ENCODE data around the gene NKG7.

Gene NKG7

DNA sequence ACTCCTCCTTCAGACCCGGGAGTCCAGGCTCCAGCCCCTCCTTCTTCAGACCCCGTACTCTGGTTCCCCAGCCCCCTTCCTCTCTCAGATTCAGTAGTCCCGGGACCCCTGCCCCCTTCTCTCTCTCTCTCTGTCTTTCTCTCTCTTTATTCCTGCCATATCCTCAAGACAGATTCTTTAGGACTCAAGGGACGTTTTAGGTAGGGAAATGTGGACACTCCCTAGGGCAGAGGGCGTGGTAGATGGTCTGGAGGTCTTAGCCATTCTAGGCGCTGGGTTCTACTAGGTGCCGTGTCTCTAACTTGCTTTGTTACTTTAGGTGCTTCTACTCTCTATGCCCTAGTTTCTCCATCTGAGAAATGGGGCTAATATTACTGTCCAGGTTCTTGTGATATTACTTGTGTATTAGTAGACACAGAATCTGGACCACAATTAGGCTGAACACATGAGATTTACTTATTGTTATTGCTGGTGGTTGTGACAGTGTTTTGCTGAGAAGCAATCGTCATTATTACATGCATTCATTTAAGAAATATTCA is 18.7 kb upstream of the NKG7 start:
- DNase-seq (ENCODE audit: low read depth), result no peak

DNA sequence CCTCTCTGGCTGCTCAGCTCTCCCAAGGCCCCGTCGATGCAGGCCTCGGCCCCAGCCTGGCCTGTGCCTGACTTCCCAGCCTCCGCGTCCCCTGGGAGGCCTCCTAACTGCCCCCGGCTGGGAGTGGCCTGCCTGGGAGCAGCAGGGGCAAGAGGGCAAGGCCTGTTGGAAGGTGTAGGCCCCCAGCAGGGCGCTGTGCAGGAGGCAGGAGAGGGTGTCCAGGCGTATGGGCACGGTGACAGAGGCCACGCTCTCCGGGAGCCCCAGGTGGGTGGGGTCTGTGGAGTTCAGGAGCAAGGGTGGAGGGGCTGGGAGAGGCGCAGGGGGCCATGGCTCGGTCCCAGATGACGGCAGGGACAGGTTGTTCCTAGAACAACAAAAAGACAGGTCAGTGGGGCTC is 16.7 kb upstream of the NKG7 start:
- no peak for DNase-seq (ENCODE audit: low read depth)

DNA sequence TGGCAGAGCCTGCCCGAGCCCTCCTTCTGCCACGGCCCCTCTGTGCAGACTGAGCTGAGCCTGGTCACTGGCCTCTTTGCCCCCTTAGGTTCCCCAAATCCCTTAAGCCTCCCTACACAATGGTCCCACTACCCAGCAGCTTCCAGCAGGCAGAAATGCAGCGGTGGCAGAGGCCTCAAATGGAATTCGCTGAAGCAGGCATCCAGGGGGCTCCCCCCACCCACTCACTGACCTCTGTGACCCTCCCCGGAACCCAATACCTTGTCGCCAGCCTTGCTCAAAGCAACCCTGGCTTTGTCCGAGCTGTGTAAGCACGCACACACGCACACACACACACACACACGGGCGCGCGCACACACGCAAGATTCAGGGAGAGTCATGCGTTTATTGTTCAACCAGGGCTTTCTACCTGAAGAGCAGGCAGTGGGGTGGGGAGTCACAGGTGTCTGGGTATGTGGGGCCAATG is 15.5 kb upstream of the NKG7 start, which contains the start of gene LIM2:
Gene LIM2, minus strand, starts transcription at position 51 of the 466 bp plus-strand sequence. CDS start 531 bp downstream, outside the sequence.
- DNase-seq (ENCODE audit: low read depth), result no peak

GRCh38 chr19:51386882-51387520 is 14.5 kb upstream of the NKG7 start:
- DNase-seq (ENCODE audit: low read depth), result no peak

GRCh38 chr19:51382004-51382403 is 9.6 kb upstream of the NKG7 start:
- DNase-seq (ENCODE audit: low read depth), result no peak

DNA sequence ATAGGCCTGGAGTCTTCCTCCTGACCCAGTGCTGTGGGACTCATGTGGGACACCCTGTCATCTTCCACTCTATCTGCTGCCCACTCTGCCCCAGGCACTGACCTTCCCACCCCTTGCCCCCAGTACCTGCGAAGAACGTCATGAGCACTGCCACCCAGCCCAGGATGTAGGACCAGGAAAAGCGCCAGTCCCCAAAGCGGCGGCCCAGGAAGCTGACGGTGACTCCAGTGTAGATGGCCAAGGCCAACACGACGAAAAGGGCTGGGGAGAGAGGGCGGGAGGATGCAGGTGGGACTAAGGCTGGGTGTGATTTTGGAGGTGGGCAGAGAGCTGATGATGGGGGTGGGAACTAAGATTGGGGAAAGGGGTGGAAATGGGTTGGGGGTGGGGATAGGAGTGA is 7.9 kb upstream of the NKG7 start:
- DNase-seq (ENCODE audit: low read depth), result no peak

DNA sequence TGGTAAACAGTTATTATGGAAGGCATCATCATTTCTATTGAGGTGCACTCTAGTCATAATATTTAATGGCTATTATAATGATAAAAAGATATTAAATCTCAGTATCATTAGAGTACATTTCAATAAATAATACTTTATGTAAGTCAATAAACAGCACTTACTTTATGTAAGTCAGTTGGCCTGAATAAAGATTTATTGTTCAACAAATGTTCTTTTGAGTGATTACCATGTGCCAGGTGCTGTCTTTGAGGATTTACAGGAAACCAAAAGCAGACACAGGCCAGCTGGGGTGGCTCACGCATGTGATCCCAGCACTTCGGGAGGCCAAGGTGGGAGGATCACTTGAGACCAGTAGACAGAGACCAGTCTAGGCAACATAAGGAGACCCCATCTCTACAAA is 5.0 kb upstream of the NKG7 start:
- no peak for DNase-seq (ENCODE audit: low read depth)

GRCh38 chr19:51375504-51376221 is 3.2 kb upstream of the NKG7 start:
- DNase-seq (ENCODE audit: low read depth), result no peak

DNA sequence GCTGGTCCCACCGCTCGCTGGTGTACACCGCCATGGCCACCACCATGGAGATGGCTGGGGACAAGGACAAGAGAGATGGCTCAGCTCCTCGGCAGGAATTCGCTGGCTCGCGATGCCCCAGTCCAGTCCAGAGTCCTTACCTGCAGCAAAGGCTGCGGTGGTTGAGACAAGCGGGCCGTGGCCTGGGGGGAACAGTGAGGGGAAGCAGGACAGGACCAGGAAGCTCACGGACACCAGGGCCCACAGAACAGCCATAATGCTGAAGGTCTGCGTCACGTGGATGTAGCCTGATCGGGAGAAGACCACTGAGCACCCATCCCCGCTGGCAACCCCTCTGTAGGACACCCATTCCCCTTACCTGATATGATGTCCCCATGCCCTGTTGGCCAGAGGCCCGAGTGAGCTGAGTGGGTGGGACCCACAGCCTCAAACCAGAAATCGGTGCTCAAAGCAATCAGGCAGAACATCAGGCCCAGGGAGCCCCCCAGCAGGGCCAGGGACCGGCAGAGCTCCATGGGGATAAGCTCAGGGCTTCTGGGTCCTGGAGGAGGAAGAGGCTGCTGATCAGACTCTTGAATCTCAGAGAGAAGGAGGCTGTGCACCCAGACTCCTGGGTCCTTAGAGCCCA is 319 bp downstream of the NKG7 start:
- no peak for DNase-seq (ENCODE audit: low read depth)

- no peak for DNase-seq (ENCODE audit: low read depth)
Observed at GRCh38 chr19:51371186-51371690, 1.2 kb downstream of the NKG7 start.

GRCh38 chr19:51370230-51370629 is 2.2 kb downstream of the NKG7 start:
- DNase-seq (ENCODE audit: low read depth), result no peak

GRCh38 chr19:51368366-51369282 is 3.8 kb downstream of the NKG7 start, which contains the start of gene CLDND2:
Gene CLDND2 (minus strand): TSS chr19:51369003. CDS start chr19:51368577, 426 bp downstream.
- no peak for DNase-seq (ENCODE audit: low read depth)

- DNase-seq (ENCODE audit: low read depth), result peak; percentile 94
Observed at GRCh38 chr19:51367565-51368365, 4.7 kb downstream of the NKG7 start.

DNA sequence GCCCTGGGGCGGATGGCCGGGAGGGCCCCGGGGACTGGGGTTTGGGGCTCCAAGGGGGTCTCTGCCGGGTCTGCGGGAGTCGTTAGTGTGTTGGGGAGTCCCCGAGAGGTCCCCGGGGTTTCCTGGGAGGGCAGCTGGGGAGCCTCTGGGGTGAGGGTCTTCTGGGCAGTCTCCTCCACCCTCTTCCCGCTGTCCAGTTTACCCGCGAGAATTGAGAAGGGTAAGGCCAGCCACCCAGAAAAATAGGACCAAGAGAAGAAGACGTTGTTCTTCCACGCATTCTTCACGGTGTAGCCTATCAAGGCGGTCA is 5.2 kb downstream of the NKG7 start:
- DNase-seq (ENCODE audit: low read depth), result no peak

GRCh38 chr19:51366389-51367254 is 5.8 kb downstream of the NKG7 start:
- DNase-seq (ENCODE audit: low read depth), result peak; percentile 91

- no peak for DNase-seq (ENCODE audit: low read depth)
Observed at GRCh38 chr19:51365965-51366388, 6.5 kb downstream of the NKG7 start, which contains the start of gene ETFB. Gene ETFB (minus strand): TSS chr19:51366388. CDS start chr19:51366326, 62 bp downstream.

DNA sequence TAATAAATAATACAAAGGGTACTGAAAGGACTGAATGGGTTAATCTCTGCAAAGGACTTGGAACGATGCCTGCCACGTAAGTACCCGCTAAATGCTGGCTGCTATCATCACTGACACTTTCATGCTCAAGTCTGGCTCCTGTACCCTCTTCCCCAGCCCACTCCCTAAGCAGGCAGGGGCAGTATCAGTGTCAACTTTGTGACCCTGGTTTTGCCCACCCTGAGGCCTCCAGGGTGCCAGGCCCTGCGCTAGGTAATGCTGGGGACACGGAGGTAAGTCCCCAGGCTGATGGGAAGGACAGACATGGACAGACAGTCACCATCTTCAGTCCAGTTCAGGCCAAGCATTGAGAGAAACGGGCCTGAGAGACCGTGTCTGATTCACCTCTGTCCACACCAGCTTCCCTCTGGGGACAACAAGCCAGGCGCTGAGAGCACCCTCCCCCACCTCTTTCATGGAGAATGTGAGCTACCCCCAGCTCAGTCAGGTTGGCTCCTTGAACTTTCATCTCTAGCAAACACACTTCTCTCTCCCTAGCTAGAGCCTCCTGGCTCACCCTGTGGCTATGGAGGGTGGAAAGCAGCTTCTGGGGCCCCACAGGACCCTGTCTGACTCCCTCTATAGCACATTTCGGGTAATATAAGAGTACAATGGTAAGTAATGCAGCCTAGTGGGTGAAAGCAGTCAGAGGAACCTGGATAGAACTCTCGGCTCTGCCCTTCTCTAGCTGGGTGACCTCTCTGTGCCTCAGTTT is 7.1 kb downstream of the NKG7 start:
- no peak for DNase-seq (ENCODE audit: low read depth)

DNA sequence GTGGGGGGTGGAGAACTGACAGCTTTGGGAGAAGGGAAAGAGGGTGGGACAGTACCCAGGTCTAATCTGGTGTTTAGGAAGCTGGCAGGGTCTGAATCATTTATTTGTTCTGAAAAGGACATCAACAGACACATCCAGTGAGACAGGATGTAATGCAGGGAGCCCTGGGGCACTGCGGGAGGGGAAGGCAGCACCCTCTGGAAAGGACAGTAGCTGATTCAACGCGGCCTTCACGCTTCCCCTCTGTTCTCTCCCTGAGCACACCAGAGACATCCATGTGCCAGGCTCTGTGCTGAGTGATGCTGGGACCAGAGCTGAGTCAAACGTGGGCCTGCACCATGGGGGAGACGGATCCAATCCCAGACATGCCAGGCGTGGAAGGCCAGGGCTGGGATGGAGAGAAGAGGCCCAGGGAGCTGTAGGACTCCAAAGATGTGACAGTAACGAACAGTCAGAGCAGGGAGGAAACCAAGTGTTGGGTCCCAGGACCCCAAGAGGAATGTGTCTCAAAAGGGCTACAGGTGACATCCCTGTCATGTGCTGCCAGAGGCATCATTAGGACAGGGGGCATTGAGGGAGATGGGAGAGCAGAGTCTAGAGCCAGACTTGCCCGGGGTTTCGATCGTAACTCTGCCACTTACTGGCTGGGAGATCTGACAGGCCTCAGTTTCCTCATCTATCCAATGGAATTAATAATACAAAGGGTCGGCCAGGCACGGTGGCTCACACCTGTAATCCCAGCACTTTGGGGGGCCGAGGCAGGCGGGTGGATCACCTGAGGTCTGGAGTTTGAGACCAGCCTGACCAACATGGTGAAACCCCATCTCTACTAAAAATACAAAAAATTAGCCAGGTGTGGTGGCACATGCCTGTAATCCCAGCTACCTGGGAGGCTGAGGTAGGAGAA is 8.0 kb downstream of the NKG7 start:
- no peak for DNase-seq (ENCODE audit: low read depth)

All from stimulated activated CD4-positive, alpha-beta T cell treated with anti-CD3 and anti-CD28 coated beads, Interleukin-2, amount 100 ng/mL, for 4 hours (primary cell).